ENCODE results near the gene ATP2B2. TPM values are rescaled to one million over a fixed set of nuclear protein-coding genes. Genes with fewer than 3 reads are reported as not detected.

ATP2B2 gene
- total RNA-seq, 1 donor = not detected

DNA sequence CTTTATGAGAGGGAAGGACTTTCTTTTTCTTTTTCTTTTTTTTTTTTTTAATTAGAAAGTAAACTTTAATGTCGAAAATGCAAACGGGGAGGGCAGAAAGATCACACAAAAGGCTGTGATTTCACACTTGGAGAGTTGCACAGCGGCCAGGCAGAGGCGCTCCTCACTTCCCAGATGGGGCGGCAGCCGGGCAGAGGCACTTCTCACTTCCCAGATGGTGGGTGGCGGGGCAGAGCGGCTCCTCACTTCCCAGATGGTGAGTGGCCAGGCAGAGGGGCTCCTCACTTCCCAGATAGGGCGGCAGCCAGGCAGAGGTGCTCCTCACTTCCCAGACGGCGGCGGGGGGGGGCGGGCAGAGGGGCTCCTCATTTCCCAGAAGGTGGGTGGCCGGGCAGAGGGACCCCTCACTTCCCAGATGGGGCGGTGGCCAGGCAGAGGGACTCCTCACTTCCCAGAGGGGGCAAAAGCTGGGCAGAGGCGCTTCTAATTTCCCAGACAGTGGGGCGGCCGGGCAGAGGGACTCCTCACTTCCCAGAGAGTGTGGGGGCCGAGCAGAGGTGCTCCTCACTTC, 88.6 kb downstream of the ATP2B2 start:
- H3K4me3 ChIP-seq (ENCODE audit: low read length) = no peak overlapping the region

DNA sequence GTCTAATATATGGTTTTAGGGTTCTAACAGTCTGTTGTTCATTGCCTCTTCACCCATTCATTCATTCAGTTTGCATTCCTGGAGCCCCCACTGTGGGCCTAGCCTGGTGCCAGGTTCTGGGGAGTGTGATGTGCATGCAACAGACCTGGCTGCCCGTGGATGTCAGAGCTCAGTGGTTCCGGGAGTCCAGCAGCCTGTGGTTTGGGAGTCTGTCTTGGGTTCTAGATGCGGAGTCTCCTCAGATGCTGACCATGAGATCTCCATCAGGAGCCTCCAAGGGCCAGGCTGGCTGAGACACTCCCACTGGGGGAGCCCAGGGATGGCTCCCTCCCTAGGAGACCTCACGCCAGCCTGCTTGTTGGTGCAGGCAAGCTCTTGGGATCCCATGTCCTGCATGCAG, 92.3 kb downstream of the ATP2B2 start:
- Histone ChIP-seq H3K9me3 (ENCODE audit: low read depth, low read length) (no peaks in the 10 kb centered on the region), H3K4me1 (ENCODE audit: insufficient read depth, low read length) (no peaks in the 10 kb centered on the region), H3K4me3 (ENCODE audit: low read length) (no peak overlapping the region), H3K27me3 (ENCODE audit: insufficient read depth, low read length) (no peaks in the 10 kb centered on the region)

More for the DNA sequence above, 88.6 kb downstream of the ATP2B2 start:
- no peaks in the 10 kb centered on the region for H3K4me1 ChIP-seq (ENCODE audit: insufficient read depth, low read length)
- no peaks in the 10 kb centered on the region for H3K27me3 ChIP-seq (ENCODE audit: insufficient read depth, low read length)
- H3K9me3 ChIP-seq (ENCODE audit: low read depth, low read length) = no peaks in the 10 kb centered on the region

DNA sequence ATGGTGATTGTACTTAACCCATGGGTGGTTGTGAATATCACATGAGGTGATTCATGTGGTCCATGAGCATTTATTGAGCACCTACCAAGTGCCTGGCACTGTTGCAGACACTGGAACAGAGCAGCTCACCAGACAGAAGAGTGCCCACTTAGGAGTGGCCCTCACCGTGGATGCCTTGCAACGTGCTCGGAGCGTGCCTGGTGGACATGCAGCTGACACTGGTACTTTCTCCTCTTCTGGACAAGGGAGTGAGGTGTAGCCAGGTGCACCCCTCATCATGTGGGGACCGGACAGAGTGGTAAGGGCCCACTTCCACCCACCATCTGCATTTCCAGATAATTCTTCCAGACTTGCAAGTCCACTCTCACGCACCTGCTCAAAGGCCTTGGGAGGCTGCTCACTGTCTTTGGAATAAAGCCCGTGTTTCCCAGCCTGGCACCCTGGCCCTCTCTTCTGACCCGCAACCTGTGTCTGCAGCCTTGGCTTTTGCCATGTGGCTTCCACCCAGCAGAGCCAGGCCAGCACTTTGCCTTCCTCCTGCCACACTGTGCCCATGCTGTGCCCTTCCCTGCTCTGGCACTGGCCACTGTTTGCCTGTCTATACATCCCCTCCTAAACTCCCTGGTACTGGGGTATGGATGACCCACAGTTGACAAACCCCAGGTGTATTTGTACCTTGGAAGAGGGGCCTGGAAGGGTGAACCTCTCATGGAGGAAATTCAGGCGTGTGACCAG, 93.6 kb downstream of the ATP2B2 start:
- no peak overlapping the region for H3K4me3 ChIP-seq (ENCODE audit: low read length)
- H3K27me3 ChIP-seq (ENCODE audit: insufficient read depth, low read length) = no peaks in the 10 kb centered on the region
- no peaks in the 10 kb centered on the region for H3K4me1 ChIP-seq (ENCODE audit: insufficient read depth, low read length)
- H3K9me3 ChIP-seq (ENCODE audit: low read depth, low read length) = no peaks in the 10 kb centered on the region

DNA sequence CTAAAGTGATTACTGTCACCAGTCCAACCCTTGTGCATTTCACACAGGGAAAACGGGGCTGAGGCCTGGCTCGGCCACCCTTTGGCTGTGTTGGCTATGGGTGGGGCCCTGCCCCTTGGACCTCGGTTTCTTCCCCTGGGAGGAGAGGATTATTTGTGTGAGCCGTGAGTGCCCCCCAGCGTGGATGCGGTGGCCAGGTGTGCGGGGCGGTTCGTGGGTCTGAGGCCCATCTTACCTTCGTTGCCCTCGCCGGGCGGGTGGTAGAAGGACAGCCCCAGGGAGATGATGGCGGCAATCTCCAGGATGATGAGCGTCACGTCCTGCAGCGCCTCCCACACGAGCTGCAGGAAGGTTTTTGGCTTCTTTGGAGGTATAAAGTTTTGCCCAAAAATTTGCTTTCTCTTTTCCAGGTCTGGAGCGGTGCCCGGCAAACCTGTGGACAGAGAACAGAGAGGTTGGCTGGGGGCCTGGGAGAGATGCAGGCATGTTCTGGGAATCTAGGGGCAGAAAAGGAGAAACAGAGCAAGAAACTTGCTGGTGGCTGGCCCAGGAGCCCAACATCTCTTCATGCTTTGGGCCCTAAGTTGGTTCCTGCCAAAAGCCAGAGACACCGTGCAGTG, 94.9 kb downstream of the ATP2B2 start:
- H3K27me3 ChIP-seq (ENCODE audit: insufficient read depth, low read length) = no peaks in the 10 kb centered on the region
- no peaks in the 10 kb centered on the region for H3K9me3 ChIP-seq (ENCODE audit: low read depth, low read length)
- no peaks in the 10 kb centered on the region for H3K4me1 ChIP-seq (ENCODE audit: insufficient read depth, low read length)
- H3K4me3 ChIP-seq (ENCODE audit: low read length) = no peak overlapping the region

DNA sequence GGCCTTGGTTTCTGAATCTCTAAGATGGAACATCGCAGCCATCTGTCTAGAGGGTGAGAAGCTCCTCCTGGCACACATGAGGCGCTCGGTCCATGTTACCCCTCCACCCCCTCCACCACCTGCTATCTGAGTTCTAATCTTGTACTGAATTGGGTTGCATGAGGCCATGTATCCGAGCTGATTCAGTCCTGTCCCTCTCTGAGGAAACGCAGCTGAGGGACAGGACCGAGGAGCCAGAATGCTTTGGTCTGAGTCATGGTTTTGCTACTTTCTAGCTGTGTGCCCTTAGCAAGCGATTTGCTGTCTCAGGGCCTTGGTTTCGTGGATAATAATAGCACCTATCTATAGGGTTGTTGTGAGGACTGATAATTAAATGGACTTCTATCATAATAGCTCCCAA, 96.7 kb downstream of the ATP2B2 start:
- no peaks in the 10 kb centered on the region for H3K4me1 ChIP-seq (ENCODE audit: insufficient read depth, low read length)

DNA sequence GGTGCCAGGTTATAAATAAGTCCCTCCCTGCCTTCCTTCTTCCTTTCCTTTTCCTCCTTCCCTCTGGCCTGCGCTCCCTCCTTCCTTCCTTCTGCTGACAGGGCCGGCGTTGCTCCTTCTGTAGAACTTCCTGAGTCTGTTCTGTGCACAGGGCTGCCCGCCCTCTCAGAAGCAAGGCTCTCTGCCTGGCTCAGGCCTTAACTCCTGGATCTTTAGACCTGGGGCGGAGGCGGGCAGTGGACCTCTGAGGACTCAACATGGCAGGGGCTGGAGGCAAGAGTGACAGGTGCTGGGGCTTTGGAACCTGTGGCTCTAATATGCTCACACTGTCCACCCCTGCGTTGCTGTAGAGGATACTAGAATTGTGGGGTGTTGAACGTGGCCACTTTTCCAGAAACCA, 98.0 kb downstream of the ATP2B2 start:
- Histone ChIP-seq H3K27me3 (ENCODE audit: insufficient read depth, low read length) (no peaks in the 10 kb centered on the region), H3K4me1 (ENCODE audit: insufficient read depth, low read length) (no peaks in the 10 kb centered on the region), H3K4me3 (ENCODE audit: low read length) (no peak overlapping the region), H3K9me3 (ENCODE audit: low read depth, low read length) (no peaks in the 10 kb centered on the region)

More for the DNA sequence above, 96.7 kb downstream of the ATP2B2 start:
- H3K4me3 ChIP-seq (ENCODE audit: low read length) = no peak overlapping the region
- H3K27me3 ChIP-seq (ENCODE audit: insufficient read depth, low read length) = no peaks in the 10 kb centered on the region
- H3K9me3 ChIP-seq (ENCODE audit: low read depth, low read length) = no peaks in the 10 kb centered on the region

- Histone ChIP-seq H3K27me3 (ENCODE audit: insufficient read depth, low read length) (no peaks in the 10 kb centered on the region), H3K4me1 (ENCODE audit: insufficient read depth, low read length) (no peaks in the 10 kb centered on the region), H3K9me3 (ENCODE audit: low read depth, low read length) (no peaks in the 10 kb centered on the region), H3K4me3 (ENCODE audit: low read length) (no peak overlapping the region)
These were observed 99.0 kb downstream of the ATP2B2 start for GRCh38 chr3:10406414-10406813.

GRCh38 chr3:10405816-10406215, 99.6 kb downstream of the ATP2B2 start:
- no peaks in the 10 kb centered on the region for H3K27me3 ChIP-seq (ENCODE audit: insufficient read depth, low read length)
- no peaks in the 10 kb centered on the region for H3K9me3 ChIP-seq (ENCODE audit: low read depth, low read length)
- H3K4me1 ChIP-seq (ENCODE audit: insufficient read depth, low read length) = no peaks in the 10 kb centered on the region
- H3K4me3 ChIP-seq (ENCODE audit: low read length) = no peak overlapping the region

DNA sequence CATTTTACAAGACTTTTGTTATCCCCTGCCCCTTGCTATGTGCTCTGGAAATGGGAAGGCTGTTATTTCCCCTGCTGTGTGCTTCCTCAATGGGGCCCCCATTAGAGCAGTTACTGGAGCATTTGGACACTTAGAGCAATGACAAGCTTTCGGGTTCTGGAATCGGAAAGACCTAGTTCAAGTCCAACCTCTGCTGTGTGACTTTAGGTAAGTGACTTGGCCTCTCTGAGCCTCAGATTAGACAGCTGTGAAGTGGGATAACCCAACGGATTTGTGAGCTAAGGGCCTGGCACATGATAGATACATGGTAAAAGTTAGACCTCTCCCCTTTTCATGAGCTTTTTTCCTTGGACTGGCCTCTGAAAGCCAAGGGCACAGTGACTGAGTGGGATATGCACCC, 100.5 kb downstream of the ATP2B2 start:
- no peaks in the 10 kb centered on the region for H3K4me1 ChIP-seq (ENCODE audit: insufficient read depth, low read length)
- H3K27me3 ChIP-seq (ENCODE audit: insufficient read depth, low read length) = no peaks in the 10 kb centered on the region
- no peak overlapping the region for H3K4me3 ChIP-seq (ENCODE audit: low read length)
- no peaks in the 10 kb centered on the region for H3K9me3 ChIP-seq (ENCODE audit: low read depth, low read length)

DNA sequence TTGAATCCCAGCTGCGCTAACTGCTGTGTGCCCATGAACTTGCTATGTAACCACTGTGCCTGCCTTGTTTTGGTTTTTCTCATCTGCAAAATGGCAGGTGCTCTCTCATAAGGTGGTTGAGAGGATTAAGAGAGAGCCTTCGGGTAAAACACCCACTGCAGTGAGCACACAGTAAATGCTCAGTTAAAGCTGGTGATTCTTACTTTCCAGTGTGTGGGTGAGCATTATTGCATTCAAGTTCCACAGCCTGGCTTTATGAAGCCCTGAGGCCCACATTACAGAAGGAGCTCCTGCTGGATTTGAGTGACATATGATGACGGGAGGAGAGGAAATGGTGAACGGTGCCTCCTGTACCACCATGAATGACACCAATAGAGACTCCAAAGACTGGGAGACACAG, 101.0 kb downstream of the ATP2B2 start:
- Histone ChIP-seq H3K27me3 (ENCODE audit: insufficient read depth, low read length) (no peaks in the 10 kb centered on the region), H3K4me3 (ENCODE audit: low read length) (no peak overlapping the region), H3K9me3 (ENCODE audit: low read depth, low read length) (no peaks in the 10 kb centered on the region), H3K4me1 (ENCODE audit: insufficient read depth, low read length) (no peaks in the 10 kb centered on the region)

GRCh38 chr3:10401990-10402761, 103.2 kb downstream of the ATP2B2 start:
- Histone ChIP-seq H3K4me1 (ENCODE audit: insufficient read depth, low read length) (no peaks in the 10 kb centered on the region), H3K4me3 (ENCODE audit: low read length) (no peak overlapping the region), H3K27me3 (ENCODE audit: insufficient read depth, low read length) (no peaks in the 10 kb centered on the region), H3K9me3 (ENCODE audit: low read depth, low read length) (no peaks in the 10 kb centered on the region)

- Histone ChIP-seq H3K9me3 (ENCODE audit: low read depth, low read length) (no peaks in the 10 kb centered on the region), H3K27me3 (ENCODE audit: insufficient read depth, low read length) (no peaks in the 10 kb centered on the region), H3K4me3 (ENCODE audit: low read length) (no peak overlapping the region), H3K4me1 (ENCODE audit: insufficient read depth, low read length) (peaks cover 5% of the 10 kb centered on the region)
These were observed 104.5 kb downstream of the ATP2B2 start for GRCh38 chr3:10400749-10401495.

DNA sequence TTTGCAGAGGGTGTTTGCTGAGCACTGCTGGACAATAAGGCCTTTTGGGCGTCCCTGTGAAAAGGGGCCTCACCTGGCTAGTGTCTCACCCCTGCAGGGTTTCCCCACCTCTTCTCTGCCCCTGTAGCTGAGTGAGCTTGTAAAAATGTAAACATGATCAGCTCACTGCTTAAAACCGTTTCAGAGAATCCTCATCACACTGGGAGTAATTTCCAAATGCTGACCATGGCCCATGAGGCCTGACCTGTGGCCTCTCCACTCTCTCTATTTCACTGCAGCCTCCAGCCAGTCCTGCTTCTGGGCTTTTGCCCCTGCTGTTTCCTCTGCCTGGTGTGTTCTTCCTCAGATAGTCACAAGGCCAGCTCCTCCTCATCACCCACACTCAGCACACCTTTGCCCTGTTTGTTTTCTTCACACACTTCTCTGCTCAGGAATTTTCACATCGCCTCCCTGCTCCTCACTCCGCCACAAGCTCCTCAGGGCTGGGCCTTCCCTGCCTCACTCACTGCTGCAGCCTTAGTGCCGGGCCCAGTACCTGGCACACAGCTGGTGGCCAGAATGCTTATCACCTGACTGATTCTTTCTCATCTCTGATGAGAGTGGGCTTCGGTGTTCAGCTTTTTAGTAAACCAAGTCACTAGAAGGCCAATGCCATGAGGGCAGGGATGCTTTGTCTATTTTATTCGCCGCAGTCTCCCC, 105.2 kb downstream of the ATP2B2 start:
- Histone ChIP-seq H3K4me3 (ENCODE audit: low read length) (no peak overlapping the region), H3K4me1 (ENCODE audit: insufficient read depth, low read length) (peaks cover 10% of the 10 kb centered on the region), H3K9me3 (ENCODE audit: low read depth, low read length) (no peaks in the 10 kb centered on the region), H3K27me3 (ENCODE audit: insufficient read depth, low read length) (no peaks in the 10 kb centered on the region)

GRCh38 chr3:10399634-10400033, 105.8 kb downstream of the ATP2B2 start:
- H3K27me3 ChIP-seq (ENCODE audit: insufficient read depth, low read length) = no peaks in the 10 kb centered on the region
- no peaks in the 10 kb centered on the region for H3K9me3 ChIP-seq (ENCODE audit: low read depth, low read length)
- peaks cover 10% of the 10 kb centered on the region for H3K4me1 ChIP-seq (ENCODE audit: insufficient read depth, low read length)
- H3K4me3 ChIP-seq (ENCODE audit: low read length) = no peak overlapping the region

Measured in mononuclear cell (primary cell).